Right lobe of liver (tissue), 6 donors: ENCODE results near the gene TMED4. TPM values are rescaled to one million over a fixed set of nuclear protein-coding genes. Genes with fewer than 3 reads are reported as not detected.

Experiments used
- ATAC-seq, 4 donors: fragments of 200-7000 bp; cut with Tn5 transposase; one replicate each; pipeline ENCODE4 v1.9.1; 2020; ENCODE audit warnings: mild to moderate bottlenecking in 4 of 4, moderate library complexity in 4 of 4
- DNase-seq, 3 donors: peaks; one replicate each; pipeline ENCODE4 v3.0.0-alpha.2; 2020
- H3K27ac ChIP-seq, 3 donors: fragments of 200-600 bp; one replicate each; pipeline ENCODE4 v1.8.0; 2022
- H3K27me3 ChIP-seq, 2 donors: fragments of 200-600 bp; one replicate each; pipeline ENCODE4 v1.8.0; 2022
- H3K36me3 ChIP-seq, 4 donors: fragments of 200-600 bp; sonication (generic) in 1 of 4; one replicate each; pipeline versions ENCODE4 v1.5.1 to v1.8.0; 2017 to 2022; ENCODE audit warnings: control low read depth in 1 of 4
- H3K4me1 ChIP-seq, 4 donors: fragments of 200-600 bp; sonication (generic) in 1 of 4; one replicate each; pipeline versions ENCODE4 v1.5.1 to v1.8.0; 2017 to 2022; ENCODE audit warnings: control low read depth in 1 of 4
- H3K4me3 ChIP-seq, 3 donors: fragments of 200-600 bp; one replicate each; pipeline ENCODE4 v1.8.0; 2022
- H3K9me3 ChIP-seq, 4 donors: fragments of 200-600 bp; sonication (generic) in 1 of 4; one replicate each; pipeline versions ENCODE4 v1.5.1 to v1.8.0; 2017 to 2022; ENCODE audit warnings: control low read depth in 1 of 4
- CTCF ChIP-seq, 4 donors: fragments of 200-600 bp in 3 of 4; fragments of 450-650 bp in 1 of 4; IDR thresholded peaks; one replicate each; pipeline versions ENCODE4 v1.5.1 to v1.8.0; 2016 to 2022; ENCODE audit warnings: antibody characterized with exemption in 4 of 4, mild to moderate bottlenecking in 2 of 4
- POLR2A ChIP-seq: fragments of 450-650 bp; IDR thresholded peaks from one replicate; pipeline ENCODE4 v1.6.1; 2017; ENCODE audit warnings: antibody characterized with exemption, mild to moderate bottlenecking
- WGBS: methylation state at CpG from one replicate; pipeline ENCODE4 v1.1.6; 2018; ENCODE audit warnings: low coverage, low lambda C conversion rate; ENCODE audit not compliant: insufficient coverage; ENCODE audit errors: missing lambda C conversion rate; 5-methylcytosine and 5-hydroxymethylcytosine counted together
- intact Hi-C, 2 donors: fragments of 100-400 bp; cut with DNase I; formaldehyde crosslinking; loops; one replicate each; pipeline versions ENCODE4 v1.11.2 to v1.14.1; 2022
- total RNA-seq, 6 experiments: library from RNA; depleted of rRNA in 2 of 6; stranded (reverse); fragments of >200 nt in 2 of 6; fragmentation: NEBNext Ultra II Directional in 3 of 6; extraction: Animal tissue kit (Norgen Biotek cat#: 25700) in 3 of 6; gene quantifications; one replicate each; pipeline versions ENCODE4 v1.1.0 to v1.2.4, GENCODE V29; 2016 to 2023
- donor health status: DM: no; HTN: yes; CAD: no.
- donor health status: DM: no; HTN: no; CAD: no.
- donor health status: DM: no; HTN: no; CAD: no.
- donor health status: DM: no; HTN: yes; CAD: no.
- donor health status: DM: no; HTN: yes; CAD: no.

The TMED4 gene
- total RNA-seq, 6 experiments from 2014 or later = 32.5 to 91.1 (median 41.7) TPM

- TF ChIP-seq POLR2A = no peak
- TF ChIP-seq CTCF (IDR thresholded peaks at IDR 0.05) = no peak
- peaks cover 0 to 5% (median 0%) of the 10 kb centered on the region in 4 donors for H3K36me3 ChIP-seq
- ATAC-seq (no peak), DNase-seq (no peak)
- no peaks in the 10 kb centered on the region for H3K27me3 ChIP-seq
- WGBS = no CpG with 5 or more reads among the region's 5 CpGs
- no peaks in the 10 kb centered on the region for H3K9me3 ChIP-seq
- peaks cover 0 to 43% (median 12%) of the 10 kb centered on the region in 4 donors for H3K4me1 ChIP-seq
- peak overlapping the region; percentile 54 to 73 (median 58) for H3K4me3 ChIP-seq
- intact Hi-C loops = no loop called here
- H3K27ac ChIP-seq = peak overlapping the region; percentile 90 to 99 (median 96)
Measured at GRCh38 chr7:44540592-44541027, 41.4 kb downstream of the TMED4 start.

- DNase-seq = peak; percentile 76 to 86 (median 80)
- no peaks in the 10 kb centered on the region for H3K9me3 ChIP-seq
- H3K27ac ChIP-seq = peak overlapping the region; percentile 90 to 99 (median 96)
- 17% methylated on average over 1 of the region's 27 CpGs for WGBS
- TF ChIP-seq CTCF (IDR thresholded peaks at IDR 0.05) (no peak), POLR2A (peak; percentile 68)
- ATAC-seq = peak; percentile 39 to 53 (median 50)
- H3K4me3 ChIP-seq = peak overlapping the region; percentile 54 to 73 (median 58)
- H3K27me3 ChIP-seq = no peaks in the 10 kb centered on the region
- intact Hi-C loops = no loop called here
- H3K4me1 ChIP-seq = peaks cover 0 to 43% (median 12%) of the 10 kb centered on the region in 4 donors
- peaks cover 0 to 6% (median 0%) of the 10 kb centered on the region in 4 donors for H3K36me3 ChIP-seq
Measured at GRCh38 chr7:44539669-44540506, 42.1 kb downstream of the TMED4 start.

- Histone ChIP-seq H3K9me3 (no peaks in the 10 kb centered on the region), H3K4me1 (peaks cover 0 to 43% (median 12%) of the 10 kb centered on the region in 4 donors), H3K36me3 (peaks cover 0 to 13% (median 0%) of the 10 kb centered on the region in 4 donors), H3K27me3 (no peaks in the 10 kb centered on the region), H3K27ac (peak overlapping the region; percentile 90 to 99 (median 96)), H3K4me3 (peak overlapping the region; percentile 54 to 73 (median 58))
- ATAC-seq (no peak), DNase-seq (no peak)
- WGBS = 46% methylated on average over 13 of the region's 32 CpGs
- TF ChIP-seq POLR2A = no peak
- no peak for TF ChIP-seq CTCF (IDR thresholded peaks at IDR 0.05)
- intact Hi-C loops = no loop called here
Measured at GRCh38 chr7:44538798-44539668, 43.0 kb downstream of the TMED4 start.

- H3K27me3 ChIP-seq = no peaks in the 10 kb centered on the region
- ATAC-seq (no peak), DNase-seq (no peak)
- H3K4me3 ChIP-seq = peak overlapping the region; percentile 54 to 73 (median 58)
- H3K4me1 ChIP-seq = peaks cover 0 to 49% (median 12%) of the 10 kb centered on the region in 4 donors
- no peaks in the 10 kb centered on the region for H3K9me3 ChIP-seq
- TF ChIP-seq POLR2A (no peak), CTCF (IDR thresholded peaks at IDR 0.05) (no peak)
- peaks cover 0 to 21% (median 0%) of the 10 kb centered on the region in 4 donors for H3K36me3 ChIP-seq
- H3K27ac ChIP-seq = peak overlapping the region; percentile 16 to 99 (median 90)
- intact Hi-C loops = no loop called here
- WGBS = 26% methylated on average over 10 of the region's 17 CpGs
Measured at GRCh38 chr7:44538093-44538797, 43.8 kb downstream of the TMED4 start.
